GM12801 (cell line): ENCODE measurements around the gene RFFL.

Source experiments
- TF ChIP-seq, protein P1 (sequence below): IDR thresholded peaks from one replicate; pipeline ENCODE4 v1.5.1; 2011; ENCODE audit warnings: control low read depth; ENCODE audit not compliant: insufficient read length; ENCODE audit errors: extremely low read depth

RFFL gene

DNA sequence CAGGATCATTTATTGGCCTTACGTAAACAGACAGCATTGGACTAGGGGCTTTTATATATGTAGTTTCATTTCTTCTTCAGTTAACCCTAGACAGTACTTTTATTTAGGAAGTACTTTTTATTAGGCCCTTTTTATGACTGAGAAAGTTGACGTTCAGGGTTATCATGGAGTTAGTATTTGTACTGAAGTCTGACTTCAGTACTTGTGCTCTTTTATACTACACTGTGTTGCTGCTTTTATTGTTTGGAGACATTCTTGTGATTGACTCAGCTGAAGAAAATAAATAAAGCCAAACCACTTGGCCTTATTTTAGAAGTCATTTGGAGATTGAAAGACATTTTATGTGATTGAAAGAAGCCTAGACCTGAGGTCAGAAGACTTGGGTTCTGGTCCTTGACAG lies 76.3 kb downstream of the RFFL start:
- TF ChIP-seq, protein P1, sequence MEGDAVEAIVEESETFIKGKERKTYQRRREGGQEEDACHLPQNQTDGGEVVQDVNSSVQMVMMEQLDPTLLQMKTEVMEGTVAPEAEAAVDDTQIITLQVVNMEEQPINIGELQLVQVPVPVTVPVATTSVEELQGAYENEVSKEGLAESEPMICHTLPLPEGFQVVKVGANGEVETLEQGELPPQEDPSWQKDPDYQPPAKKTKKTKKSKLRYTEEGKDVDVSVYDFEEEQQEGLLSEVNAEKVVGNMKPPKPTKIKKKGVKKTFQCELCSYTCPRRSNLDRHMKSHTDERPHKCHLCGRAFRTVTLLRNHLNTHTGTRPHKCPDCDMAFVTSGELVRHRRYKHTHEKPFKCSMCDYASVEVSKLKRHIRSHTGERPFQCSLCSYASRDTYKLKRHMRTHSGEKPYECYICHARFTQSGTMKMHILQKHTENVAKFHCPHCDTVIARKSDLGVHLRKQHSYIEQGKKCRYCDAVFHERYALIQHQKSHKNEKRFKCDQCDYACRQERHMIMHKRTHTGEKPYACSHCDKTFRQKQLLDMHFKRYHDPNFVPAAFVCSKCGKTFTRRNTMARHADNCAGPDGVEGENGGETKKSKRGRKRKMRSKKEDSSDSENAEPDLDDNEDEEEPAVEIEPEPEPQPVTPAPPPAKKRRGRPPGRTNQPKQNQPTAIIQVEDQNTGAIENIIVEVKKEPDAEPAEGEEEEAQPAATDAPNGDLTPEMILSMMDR: no peak

DNA sequence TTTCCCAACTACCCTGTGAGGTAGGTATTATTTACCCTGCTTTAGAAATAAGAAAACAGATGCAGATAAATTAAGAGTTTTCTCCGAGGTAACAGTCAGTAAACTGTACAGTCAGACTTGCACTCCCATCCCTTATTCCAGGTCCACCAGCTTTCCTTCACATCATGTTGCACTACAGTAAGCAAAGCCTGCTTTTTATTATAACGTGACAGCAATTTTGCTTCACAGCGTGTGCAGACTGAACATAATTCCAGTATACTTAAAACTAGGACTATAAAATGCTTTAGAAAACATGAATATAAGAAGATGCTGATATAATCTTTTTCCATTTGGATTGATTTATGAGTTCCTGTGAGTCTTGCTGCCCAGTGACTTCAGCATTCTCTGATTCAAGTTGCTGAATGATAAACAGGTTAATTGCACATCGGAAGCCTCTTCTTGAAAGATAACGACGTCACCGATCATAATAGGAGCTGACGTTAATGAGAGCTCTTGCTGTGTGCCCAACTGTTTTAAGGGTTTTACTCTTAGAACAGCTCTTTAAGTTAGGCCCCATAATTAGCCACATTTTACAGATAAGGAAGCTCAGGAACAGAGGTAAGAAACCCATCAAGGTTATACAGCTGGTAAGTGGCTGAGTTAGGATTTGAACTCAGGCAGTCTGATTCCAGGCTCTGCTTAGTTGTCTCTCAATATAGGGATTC lies 81.8 kb downstream of the RFFL start:
- TF ChIP-seq, protein P1: no peak

DNA sequence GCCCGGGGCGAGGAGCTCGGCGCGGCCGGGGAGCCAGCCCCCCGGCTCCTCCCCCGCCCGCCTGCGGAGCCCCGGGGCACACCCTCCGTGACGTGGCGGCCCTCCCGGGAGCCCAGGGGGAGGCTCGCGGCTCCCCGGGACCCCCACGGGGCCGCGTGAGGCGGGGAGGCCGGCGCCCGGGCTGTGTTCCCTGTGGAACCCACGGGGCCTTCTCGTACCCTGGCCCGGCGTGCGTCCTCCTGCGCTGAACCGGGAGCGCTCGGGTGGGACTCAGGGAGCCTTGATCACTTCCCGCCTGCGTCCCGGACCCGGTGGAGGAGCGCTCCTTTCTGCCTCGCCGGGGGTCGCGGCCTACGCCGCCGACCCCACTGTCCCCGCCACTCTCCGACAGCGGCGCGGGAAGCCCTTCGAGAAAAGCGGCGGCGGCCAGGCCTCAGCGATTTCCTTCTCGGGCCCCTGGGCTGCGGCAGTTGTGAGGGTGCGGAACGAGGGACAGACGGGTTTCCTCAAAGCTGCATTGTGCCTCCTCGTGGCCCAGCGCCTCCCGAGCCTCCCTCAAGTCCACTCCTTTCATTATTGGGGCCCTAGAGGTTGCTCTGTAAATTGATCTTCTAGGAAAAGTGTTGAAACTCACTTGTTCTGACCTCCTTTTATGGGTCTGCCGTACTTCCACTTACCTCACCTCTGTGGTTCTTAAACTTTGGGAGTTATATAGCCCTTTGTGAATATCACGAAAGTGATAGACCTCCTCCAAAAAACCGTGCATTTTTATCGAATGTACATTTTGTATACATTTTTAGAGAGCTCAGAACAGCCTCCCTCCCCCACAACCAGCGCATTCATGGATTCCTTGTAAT lies 82.6 kb downstream of the RFFL start:
- TF ChIP-seq, protein P1: no peak

DNA sequence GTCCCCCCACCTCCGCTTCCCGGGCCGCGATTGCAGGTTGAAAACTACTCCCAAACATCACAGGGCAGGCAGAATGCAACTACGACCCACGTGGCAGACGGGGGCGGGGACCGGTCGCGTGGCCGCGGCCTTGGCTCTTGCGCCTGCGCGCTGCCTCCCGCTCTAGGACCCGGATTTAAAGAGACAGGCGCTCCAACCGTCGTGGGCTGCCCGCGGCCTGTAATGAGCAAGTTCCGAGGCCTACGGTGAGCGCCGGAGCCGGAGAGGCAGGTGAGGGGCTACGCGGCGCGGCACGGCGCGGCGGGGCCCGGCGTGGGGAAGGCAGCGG lies 83.2 kb downstream of the RFFL start, which contains the start of gene LIG3:
Gene LIG3, plus strand, starts transcription at position 160 of the 328 bp plus-strand sequence. CDS start 2,494 bp downstream, outside the sequence.
- TF ChIP-seq, protein P1: no peak

DNA sequence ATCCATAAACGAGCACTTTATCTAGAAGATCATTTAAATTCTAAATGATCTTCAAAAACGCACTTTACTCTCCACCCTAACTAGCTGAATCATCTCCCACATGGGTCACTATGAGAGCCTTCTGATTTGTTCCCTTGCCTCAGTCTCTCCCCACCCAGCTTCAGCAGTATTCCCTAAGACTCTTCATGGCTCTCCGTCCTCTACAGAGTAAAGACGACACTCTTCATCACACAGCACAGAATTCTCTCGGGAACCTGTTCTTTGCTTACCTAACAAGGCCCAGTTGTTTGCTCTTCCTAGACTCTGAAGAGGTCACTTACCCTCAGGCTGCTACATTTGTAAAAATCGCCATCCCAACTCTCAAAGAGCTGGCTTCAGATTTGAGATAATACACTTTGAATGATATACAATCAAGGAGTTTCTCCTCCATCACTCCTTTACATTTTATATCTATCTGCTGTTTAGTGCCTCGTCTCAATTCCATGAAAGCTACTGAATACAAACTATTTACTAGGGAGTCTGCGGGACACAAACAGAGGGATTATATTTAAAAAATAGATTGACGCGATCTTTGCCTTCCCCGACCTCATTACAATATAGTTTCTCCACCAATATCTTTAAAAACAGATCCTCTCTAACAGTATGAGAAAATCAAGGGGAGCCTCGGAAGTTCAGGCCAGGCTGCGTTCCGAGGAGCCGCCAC lies 83.7 kb downstream of the RFFL start:
- TF ChIP-seq, protein P1: no peak

DNA sequence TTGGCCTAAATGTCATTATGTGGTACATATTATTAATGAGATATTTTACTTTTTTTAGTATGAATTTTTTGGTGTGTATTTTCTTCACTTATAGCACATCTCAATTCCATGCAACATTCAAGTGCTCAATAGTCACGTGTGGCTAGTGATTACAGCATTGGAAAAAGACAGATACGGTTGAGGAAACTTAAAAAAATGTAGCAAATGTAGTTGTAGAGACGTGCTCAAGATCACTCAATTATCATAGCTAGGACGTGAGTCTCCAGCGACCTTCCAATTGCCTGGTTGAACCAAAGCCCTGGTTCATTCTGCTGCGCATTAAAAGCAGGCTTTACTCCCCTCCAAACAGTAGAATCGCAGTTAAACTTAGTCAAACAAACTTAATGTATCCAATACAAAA lies 84.4 kb downstream of the RFFL start:
- TF ChIP-seq, protein P1: no peak
